Measurements from ENCODE around the gene RAP1GAP. TPM values are rescaled to one million over a fixed set of nuclear protein-coding genes. Genes with fewer than 3 reads are reported as not detected.

RAP1GAP gene
- total RNA-seq, 2 experiments from 2014 or later = not detected

- TF ChIP-seq CTCF (conservative IDR thresholded peaks at IDR 0.05; ENCODE audit: low read length) (no peak), EZH2phosphoT487 (IDR thresholded peaks at IDR 0.05; ENCODE audit: borderline replicate concordance, low read depth, low read length) (no peak)
- DNase-seq (ENCODE audit: low spot score) = no peak
- Histone ChIP-seq H3K4me3 (ENCODE audit: low read depth, low read length, poor library complexity, severe bottlenecking) (no peak overlapping the region), H3K27ac (ENCODE audit: low read depth, low read length, poor library complexity, severe bottlenecking) (no peak overlapping the region), H3K36me3 (ENCODE audit: insufficient read depth, low read length) (no peaks in the 10 kb centered on the region), H3K9me2 (ENCODE audit: insufficient read depth, low read length) (no peaks in the 10 kb centered on the region), H3K9me3 (ENCODE audit: low read length) (no peaks in the 10 kb centered on the region), H3K79me2 (ENCODE audit: insufficient read depth, low read depth, low read length) (no peaks in the 10 kb centered on the region), H3K4me1 (ENCODE audit: insufficient read depth, low read length, poor library complexity, severe bottlenecking) (no peaks in the 10 kb centered on the region), H3K4me2 (ENCODE audit: low read length) (no peak overlapping the region), H4K20me1 (ENCODE audit: insufficient read depth, low read length) (no peaks in the 10 kb centered on the region), H2AFZ (ENCODE audit: low read length) (no peak overlapping the region)
- ChIA-PET POLR2A (interaction anchor here (1.0 kb wide), 1 partner anchor 56 kb away, joined by 4 read pairs; no protein-coding TSS in a partner anchor), CTCF (ENCODE audit: unreplicated experiment) (no interaction called here)
- intact Hi-C loops (cut with micrococcal nuclease; ENCODE audit: unreplicated experiment) = loop anchor here (10.0 kb wide), 3 partner anchors 69 to 339 kb away; partner anchors contain the start of gene ALPL
- BruUV-seq (replicated peaks) = no TSS peak
These were observed 95.7 kb downstream of the RAP1GAP start for GRCh38 chr1:21573475-21573874.

GRCh38 chr1:21572735-21573277 is 96.4 kb downstream of the RAP1GAP start:
- BruUV-seq (replicated peaks) = no TSS peak
- intact Hi-C loops (cut with micrococcal nuclease; ENCODE audit: unreplicated experiment) = loop anchor here (10.0 kb wide), 3 partner anchors 68 to 338 kb away; partner anchors contain the start of gene ALPL
- CTCF ChIA-PET (ENCODE audit: unreplicated experiment) = no interaction called here

GRCh38 chr1:21572221-21572620 is 96.9 kb downstream of the RAP1GAP start:
- CTCF ChIA-PET (ENCODE audit: unreplicated experiment) = no interaction called here
- H3K79me2 ChIP-seq (ENCODE audit: insufficient read depth, low read depth, low read length) = no peaks in the 10 kb centered on the region
- no peaks in the 10 kb centered on the region for H3K36me3 ChIP-seq (ENCODE audit: insufficient read depth, low read length)
- no peak for DNase-seq (ENCODE audit: low spot score)
- no peak overlapping the region for H3K4me2 ChIP-seq (ENCODE audit: low read length)
- H2AFZ ChIP-seq (ENCODE audit: low read length) = no peak overlapping the region
- TF ChIP-seq CTCF (conservative IDR thresholded peaks at IDR 0.05; ENCODE audit: low read length) (no peak), EZH2phosphoT487 (IDR thresholded peaks at IDR 0.05; ENCODE audit: borderline replicate concordance, low read depth, low read length) (no peak)
- POLR2A ChIA-PET = interaction anchor here (1.0 kb wide), 1 partner anchor 55 kb away, joined by 4 read pairs; no protein-coding TSS in a partner anchor
- H3K4me3 ChIP-seq (ENCODE audit: low read depth, low read length, poor library complexity, severe bottlenecking) = no peak overlapping the region
- no peaks in the 10 kb centered on the region for H3K9me2 ChIP-seq (ENCODE audit: insufficient read depth, low read length)
- H3K27ac ChIP-seq (ENCODE audit: low read depth, low read length, poor library complexity, severe bottlenecking) = no peak overlapping the region
- BruUV-seq (replicated peaks) = no TSS peak
- intact Hi-C loops (cut with micrococcal nuclease; ENCODE audit: unreplicated experiment) = loop anchor here (10.0 kb wide), 3 partner anchors 67 to 337 kb away; partner anchors contain the start of gene ALPL
- no peaks in the 10 kb centered on the region for H3K9me3 ChIP-seq (ENCODE audit: low read length)
- H4K20me1 ChIP-seq (ENCODE audit: insufficient read depth, low read length) = no peaks in the 10 kb centered on the region
- H3K4me1 ChIP-seq (ENCODE audit: insufficient read depth, low read length, poor library complexity, severe bottlenecking) = no peaks in the 10 kb centered on the region

More at GRCh38 chr1:21572735-21573277, 96.4 kb downstream of the RAP1GAP start:
- no peak overlapping the region for H3K4me2 ChIP-seq (ENCODE audit: low read length)
- no peaks in the 10 kb centered on the region for H3K4me1 ChIP-seq (ENCODE audit: insufficient read depth, low read length, poor library complexity, severe bottlenecking)
- no peak overlapping the region for H3K4me3 ChIP-seq (ENCODE audit: low read depth, low read length, poor library complexity, severe bottlenecking)
- H2AFZ ChIP-seq (ENCODE audit: low read length) = no peak overlapping the region
- H3K36me3 ChIP-seq (ENCODE audit: insufficient read depth, low read length) = no peaks in the 10 kb centered on the region
- POLR2A ChIA-PET = interaction anchor here (1.0 kb wide), 1 partner anchor 56 kb away, joined by 4 read pairs; no protein-coding TSS in a partner anchor
- no peaks in the 10 kb centered on the region for H3K9me3 ChIP-seq (ENCODE audit: low read length)
- no peak for TF ChIP-seq EZH2phosphoT487 (IDR thresholded peaks at IDR 0.05; ENCODE audit: borderline replicate concordance, low read depth, low read length)
- no peaks in the 10 kb centered on the region for H3K9me2 ChIP-seq (ENCODE audit: insufficient read depth, low read length)
- H3K79me2 ChIP-seq (ENCODE audit: insufficient read depth, low read depth, low read length) = no peaks in the 10 kb centered on the region
- no peak overlapping the region for H3K27ac ChIP-seq (ENCODE audit: low read depth, low read length, poor library complexity, severe bottlenecking)
- no peaks in the 10 kb centered on the region for H4K20me1 ChIP-seq (ENCODE audit: insufficient read depth, low read length)
- DNase-seq (ENCODE audit: low spot score) = no peak
